GM18909 (cell line): ENCODE measurements around the gene NCOA1.
"Not testable (repeated sequence)": the region's sequence is repeated elsewhere in the genome, so short reads cannot be mapped to it uniquely, and the experiment has no call there.

Experiments
- ATAC-seq: cut with Tn5 transposase; IDR thresholded peaks from one replicate; pipeline ENCODE4 v1.9.1; 2021; ENCODE audit warnings: mild to moderate bottlenecking; ENCODE audit not compliant: unreplicated experiment, poor library complexity

NCOA1 gene

DNA sequence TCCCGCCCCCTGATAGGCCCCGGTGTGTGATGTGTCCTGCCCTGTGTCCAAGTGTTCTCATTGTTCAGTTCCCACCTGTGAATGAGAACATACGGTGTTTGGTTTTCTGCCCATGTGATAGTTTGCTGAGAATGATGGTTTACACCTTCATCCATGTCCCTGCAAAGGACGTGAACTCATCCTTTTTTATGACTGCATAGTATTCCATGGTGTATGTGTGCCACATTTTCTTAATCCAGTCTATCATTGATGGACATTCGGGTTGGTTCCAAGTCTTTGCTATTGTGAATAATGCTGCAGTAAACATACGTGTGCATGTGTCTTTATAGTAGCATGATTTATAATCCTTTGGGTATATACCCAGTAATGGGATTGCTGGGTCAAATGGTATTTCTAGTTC lies 40.6 kb downstream of the NCOA1 start:
- not testable (repeated sequence) for ATAC-seq

DNA sequence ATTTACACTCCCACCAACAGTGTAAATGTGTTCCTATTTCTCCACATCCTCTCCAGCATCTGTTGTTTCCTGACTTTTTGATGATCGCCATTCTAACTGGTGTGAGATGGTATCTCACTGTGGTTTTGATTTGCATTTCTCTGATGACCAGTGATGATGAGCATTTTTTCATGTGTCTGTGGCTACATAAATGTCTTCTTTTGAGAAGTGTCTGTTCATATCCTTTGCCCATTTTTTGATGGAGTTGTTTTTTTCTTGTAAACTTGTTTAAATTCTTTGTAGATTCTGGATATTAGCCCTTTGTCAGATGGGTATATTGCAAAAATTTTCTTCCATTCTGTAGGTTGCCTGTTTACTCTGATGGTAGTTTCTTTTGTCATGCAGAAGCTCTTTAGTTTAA lies 41.0 kb downstream of the NCOA1 start:
- ATAC-seq, result not testable (repeated sequence)

DNA sequence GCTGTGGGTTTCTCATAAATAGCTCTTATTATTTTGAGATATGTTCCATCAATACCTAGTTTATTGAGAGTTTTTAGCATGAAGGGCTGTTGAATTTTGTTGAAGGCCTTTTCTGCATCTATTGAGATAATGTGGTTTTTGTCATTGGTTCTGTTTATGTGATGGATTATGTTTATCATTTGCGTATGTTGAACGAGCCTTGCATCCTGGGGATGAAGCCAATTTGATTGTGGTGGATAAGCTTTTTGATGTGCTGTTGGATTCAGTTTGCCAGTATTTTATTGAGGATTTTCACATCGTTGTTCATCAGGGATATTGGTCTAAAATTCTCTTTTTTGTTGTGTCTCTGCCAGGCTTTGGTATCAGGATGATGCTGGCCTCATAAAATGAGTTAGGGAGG lies 42.5 kb downstream of the NCOA1 start:
- not testable (repeated sequence) for ATAC-seq

DNA sequence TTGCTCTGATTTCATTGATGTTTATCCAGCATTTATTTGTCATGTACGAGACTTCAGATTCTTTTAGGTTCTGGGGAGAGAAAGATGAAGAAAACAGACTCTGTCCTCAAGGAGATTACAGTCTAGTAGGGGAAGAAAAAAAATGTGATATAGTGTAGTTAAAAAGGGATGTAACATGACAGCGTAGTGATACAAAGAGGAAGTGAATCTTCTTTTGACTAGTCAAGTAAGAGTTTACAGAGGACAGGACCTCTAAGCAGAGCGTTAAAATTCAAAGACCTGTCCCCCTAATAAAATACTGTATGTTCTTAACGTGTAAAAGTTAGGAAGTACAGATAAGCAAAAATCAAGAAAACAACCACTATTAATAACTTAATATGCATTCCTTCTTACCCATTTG lies 47.7 kb downstream of the NCOA1 start:
- no peak for ATAC-seq

DNA sequence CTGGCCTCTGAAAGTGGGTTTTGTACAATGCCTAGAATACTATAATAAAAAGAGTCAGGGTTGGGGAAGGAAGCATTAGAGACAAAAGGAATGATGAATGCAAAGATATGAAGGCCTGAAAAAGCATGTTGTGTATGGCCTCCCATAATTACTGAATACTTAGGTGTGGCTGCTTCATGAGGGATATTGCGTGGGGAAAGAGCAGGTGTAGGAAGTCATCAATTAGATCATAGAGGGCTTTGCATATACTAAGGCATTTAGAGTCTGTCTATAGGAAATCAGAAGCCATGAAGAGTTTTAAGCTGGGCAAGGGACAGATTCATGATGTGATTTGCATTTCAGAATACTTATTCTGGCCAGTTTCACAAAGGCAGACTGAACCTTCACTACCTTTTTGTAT lies 48.2 kb downstream of the NCOA1 start:
- no peak for ATAC-seq

DNA sequence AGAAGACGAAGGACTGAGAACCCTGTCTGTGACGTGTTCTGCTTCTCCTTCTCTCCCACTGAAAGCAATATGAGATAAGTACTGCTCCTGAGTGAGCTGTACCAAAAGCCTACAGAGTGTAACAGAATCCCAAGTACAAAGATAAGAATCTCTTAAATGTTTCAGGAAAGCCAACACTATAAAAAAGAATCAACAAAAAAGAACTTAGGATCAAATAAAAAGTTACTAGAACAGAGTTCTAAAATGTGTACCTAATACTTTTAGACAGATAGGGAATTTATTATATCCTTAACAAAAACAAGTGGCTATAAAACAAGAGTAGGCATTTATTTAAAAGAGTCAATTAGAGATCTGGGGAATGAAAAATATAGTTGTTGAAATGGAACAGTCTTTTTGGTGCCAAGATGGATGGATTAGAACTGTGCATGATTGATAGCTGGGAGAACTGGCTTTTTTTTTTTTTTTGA lies 49.0 kb downstream of the NCOA1 start:
- ATAC-seq, result no peak

DNA sequence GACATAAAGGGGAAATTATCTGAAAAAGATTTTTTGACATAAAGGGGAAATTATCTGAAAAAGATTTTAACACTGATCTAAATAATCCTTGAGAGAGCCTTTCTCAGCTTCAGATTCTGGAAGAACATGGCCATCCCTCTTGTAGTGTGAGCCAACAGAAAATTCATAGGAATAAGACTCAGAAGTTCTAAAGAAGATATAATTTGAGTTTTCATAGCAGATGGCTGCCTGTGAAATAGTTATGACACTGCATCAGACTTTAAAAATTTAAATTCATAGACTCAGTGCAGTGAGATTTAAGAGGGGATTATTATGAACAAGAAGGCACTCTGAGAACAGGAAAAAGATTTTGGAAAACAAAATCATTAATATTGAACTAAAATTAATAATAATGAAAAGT lies 50.6 kb downstream of the NCOA1 start:
- ATAC-seq, result no peak

DNA sequence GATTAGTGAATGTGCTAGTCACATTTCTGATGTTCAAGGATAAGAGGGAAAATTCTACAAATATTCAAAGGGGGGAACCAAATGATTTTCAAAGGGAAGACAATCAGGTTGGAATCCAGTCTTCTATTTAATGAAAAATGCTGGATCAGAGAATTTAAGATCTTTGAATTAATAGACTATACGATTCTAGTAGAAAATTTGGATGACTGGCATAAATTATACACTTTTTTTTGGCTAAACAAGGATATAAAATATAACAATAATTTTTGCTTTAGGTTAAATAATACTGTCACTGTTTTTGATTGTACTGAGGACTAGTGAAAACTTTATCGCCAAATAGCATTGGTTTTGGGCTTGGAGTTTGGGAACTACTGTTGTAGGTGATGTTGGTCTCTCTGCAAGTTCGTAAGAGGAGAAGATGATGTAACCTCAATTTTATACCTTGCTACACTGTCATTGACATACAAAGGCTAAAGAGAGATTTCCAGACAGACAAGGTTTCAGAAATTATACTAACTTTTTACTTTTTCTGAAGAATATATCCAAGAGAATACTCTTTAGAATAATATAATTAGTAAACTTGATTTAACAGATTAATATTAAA lies 51.3 kb downstream of the NCOA1 start:
- no peak for ATAC-seq

DNA sequence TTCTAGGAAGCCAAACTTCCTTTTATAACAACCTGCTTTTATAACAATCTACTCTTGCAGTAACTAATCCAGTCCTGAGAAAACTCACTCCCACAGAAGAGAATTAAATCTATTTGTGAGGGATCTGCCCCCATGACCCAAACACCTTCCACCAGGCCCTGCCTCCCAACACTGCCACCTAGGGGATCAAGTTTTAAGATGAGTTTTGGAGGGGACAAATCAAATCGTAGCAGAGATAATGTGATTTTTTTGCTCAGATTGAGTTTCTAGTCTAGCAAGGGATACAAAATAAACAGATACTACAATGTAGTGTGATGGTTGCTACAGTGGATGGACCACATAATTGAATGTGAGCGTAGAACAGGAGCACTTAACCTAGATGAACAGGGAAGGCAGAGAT lies 52.2 kb downstream of the NCOA1 start:
- ATAC-seq, result no peak

DNA sequence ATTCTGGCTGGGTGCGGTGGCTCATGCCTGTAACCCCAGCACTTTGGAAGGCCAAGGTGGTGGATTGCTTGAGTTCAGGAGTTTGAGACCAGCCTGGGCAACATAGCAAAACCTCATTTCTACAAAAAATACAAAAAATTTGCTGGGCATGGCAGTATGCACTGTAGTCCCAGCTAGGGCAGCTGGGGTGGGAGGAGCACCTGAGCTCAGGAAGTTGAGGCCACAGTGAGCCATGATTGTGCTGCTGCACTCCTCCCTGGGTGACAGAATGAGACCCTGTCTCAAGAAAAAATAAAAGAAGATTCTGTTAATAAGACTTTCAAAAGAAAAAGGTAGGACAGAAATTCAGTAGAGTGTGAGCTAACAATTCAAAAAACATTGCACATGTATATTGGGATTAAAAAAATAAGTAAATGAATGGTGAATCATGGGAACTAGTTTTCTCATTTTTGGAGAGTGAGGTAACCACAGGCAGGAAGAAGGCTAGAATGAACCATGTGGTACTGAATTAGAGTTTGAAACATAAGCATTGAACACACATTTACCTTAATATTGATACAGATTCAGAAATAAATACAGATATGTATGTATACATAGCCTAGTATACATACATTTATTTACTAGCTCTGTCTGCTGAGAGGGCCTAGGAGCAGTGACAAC lies 53.5 kb downstream of the NCOA1 start:
- ATAC-seq, result no peak

DNA sequence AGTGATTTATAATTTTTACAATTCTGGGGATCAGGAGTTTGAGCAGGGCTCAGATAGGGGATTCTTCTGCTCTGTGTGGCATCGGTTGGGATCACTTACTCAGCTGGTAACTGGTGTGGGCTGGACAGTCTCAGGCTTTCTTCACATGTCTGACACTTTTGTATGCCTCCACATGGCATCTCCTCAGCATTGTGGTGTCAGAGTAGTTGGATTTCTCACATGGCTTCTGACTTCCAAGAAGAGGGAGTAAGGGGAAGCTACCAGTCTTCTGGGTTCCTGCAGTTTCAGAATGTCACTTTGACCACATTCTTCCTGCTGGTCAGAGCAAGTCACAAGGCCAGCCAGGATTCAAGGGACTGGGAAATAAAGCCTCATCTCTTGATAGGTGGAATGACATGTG lies 55.6 kb downstream of the NCOA1 start:
- no peak for ATAC-seq

DNA sequence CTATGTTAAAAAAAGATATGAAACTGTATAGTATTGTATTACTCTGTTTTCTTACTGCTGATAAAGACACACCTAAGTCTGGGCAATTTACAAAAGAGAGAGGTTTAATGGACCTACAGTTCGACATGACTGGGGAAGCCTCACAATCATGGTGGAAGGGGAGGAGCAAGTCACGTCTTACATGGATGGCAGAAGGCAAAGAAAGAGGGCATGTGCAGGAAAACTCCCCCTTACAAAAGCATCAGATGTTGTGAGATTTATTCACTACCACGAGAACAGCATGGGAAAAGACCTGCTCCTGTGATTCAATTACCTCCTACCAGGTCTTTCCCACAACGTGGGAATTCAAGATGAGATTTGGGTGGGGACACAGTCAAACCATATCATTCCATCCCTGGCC lies 57.0 kb downstream of the NCOA1 start:
- no peak for ATAC-seq

DNA sequence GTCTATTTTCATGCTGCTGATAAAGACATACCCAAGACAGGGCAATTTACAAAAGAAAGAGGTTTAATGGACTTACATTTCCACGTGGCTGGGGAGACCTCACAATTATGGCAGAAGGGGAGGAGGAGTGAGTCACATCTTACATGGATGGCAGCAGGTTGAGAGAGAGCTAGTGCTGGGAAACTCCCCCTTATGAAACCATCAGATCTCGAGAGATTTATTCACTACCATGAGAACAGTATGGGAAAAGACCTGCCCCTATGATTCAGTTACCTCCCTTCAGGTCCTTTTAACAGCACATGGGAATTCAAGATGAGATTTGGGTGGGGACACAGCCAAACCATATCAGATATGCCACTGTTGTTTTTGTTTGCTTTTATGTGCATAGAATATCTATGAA lies 59.2 kb downstream of the NCOA1 start:
- not testable (repeated sequence) for ATAC-seq

DNA sequence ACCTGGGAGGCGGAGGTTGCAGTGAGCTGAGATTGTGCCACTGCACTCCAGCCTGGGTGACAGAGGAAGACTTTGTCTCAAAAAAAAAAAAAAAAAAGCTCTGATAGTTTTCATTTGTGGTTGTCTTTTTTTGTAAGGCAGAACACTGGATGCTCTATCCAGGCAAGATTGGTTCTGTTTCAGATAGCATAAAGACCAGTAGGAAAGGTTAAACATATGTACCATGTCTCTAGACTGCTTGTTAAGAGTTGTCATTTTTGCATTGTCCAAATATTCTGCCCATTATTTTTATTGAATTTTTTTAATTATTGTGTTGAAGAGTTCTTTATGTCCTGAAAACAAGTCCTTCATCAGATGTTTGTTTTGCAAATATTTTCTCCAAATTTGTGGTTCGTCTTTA lies 60.0 kb downstream of the NCOA1 start:
- no peak for ATAC-seq

DNA sequence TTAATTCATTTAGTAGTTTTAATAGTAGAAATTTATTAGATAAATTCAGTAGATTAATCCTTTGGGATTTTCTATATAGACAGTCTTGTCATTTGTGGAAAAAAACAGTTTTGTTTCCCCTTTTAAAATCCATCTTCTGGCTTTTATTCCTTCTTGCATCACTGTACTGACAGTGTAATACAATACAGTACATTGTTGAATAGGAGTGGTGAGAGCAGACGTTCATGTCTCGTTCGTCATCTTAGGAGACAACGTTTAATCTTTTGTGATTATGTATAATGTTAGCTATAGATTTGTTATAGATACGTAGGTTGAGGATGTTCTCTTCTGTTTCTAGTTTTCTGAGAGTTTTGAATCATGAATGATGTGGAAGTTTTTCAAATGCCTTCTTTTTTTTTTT lies 61.8 kb downstream of the NCOA1 start:
- ATAC-seq, result no peak

DNA sequence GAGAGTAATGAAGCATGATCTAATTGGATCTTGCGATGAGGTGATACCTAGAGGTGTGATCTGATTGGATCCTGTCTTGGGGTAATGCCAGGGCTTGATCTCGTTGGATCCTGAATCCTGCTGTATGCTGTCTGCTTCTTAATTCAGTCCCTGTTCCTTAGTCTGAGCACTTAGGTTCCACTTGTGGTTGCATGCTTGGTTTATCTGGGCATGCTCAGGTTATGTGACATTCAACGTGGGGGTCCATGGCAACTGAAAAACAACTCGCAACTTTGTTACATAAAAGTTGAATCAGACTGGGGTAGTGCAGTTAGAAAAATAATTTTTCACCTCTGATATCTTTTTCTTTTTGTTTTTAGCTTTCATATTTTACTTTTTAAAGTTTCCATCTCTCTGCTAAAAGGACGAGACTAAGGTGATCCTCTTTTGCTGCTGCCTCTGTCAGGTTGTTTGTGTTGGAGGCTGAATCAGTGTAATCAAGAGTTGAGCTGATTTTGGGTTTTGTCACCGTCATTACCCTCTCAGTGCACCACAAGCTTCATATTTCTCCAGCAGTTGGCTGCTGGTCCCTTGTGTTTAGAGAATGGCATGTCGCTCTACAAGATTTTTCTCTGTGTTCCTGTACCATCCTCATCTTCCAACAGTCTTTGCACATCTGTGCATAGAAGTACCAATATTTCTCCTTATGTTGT lies 67.9 kb downstream of the NCOA1 start:
- no peak for ATAC-seq

DNA sequence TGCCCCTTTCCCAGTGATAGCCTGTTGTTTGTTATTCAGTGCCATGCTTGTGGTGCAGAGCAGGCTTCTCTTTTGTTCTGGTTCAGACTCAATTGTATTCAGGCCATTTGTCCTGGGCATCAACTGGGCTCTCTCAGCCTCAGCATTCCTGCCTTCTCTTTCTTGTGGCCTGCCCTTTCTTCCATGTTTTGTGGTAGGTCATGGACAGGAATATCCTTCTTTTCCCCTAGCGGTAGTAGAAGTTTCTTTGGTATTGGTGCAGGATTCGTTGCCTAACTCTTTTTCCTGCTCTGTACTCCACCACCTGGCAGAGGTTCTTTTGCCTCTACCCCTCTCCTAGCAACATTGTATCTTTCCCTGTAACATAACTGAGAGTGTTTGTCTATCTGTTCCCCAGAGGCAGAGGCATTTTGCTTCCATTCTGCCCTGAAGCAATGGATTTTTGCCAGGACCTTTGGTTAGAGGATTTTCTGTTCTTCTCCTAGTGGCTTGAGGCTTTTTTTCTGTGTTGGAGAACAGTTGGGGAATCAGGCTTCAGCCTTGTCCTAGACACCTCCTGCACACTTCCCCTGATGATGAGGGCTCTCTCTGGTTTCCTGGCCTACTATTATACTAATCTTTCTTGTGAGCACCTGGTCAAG lies 68.5 kb downstream of the NCOA1 start:
- no peak for ATAC-seq

DNA sequence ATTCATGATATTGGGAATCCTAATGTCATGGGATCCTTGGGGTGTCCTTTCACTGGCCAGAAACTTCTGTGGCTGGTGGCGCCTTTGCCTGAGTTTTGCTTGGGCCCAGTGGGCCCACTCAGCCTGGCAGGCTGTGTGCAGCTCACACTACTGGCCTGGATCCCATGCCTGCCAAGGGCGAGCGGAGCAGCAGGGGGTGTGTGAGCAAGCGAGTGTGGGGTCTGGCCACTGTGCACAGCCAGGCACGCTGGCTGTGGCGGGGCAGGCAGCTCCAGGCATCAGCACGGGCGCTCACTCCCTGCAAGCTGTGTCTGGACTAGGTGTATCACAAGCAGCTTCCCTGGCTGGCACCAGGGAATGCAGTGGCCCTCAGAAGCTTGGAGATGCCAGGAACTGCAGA lies 74.5 kb downstream of the NCOA1 start:
- ATAC-seq, result no peak

DNA sequence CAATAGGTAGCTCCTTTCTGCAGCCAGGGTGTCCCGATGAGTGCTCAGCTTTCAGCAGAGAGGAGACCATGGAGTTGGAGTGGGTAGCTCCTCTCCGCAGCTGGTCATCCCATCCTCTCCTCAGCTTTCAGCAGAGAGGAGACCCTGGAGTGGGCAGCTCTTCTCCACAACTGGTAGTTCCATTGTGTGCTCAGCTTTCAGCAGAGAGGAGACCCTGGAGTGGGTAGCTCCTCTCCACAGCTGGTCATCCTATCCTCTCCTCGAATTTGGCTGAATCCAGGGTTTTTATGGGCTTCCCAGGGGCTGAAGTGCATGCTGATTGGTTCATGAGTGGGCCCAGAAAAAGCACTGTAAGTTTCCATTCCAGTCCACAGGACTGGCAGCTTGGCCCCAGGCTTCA lies 75.2 kb downstream of the NCOA1 start:
- ATAC-seq, result no peak

DNA sequence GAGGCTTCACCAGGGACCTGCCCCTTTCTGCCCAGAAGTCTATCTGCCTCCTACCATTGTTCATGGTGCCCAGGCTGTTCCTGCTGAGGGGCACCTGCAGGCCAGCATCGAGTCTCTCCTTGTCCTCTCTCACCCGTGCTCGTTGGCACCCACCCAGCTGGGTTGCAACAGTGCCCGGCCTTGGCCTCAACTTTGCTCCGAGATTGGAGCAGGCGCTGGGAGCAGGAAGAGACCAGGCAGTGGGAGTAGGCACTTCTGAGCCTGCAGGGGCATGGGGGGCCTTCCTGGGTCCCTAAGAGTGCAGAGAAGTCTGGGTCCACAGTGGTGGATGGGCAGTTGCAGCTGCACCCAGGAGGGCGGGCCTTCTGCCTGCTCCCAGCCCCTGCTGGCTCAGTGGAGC lies 75.6 kb downstream of the NCOA1 start:
- no peak for ATAC-seq

DNA sequence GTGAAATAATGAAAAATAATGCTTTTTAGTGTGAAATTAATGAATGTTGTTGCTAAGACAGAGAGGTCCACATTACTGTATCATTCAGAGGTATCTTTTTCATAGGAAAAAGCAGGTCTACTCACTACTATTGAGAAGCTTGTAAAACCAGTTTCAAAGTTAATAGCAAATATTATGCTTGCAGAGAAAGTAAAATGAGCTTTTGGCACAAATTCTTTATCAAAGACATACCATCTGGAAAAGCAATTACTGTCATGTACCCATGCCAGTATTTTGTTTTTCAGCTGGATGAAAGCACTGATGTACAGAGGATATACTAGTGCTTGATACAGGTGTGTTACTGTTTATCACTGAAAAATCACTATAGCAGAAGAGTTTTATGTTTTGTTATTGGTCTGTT lies 77.5 kb downstream of the NCOA1 start:
- ATAC-seq, result no peak
